Smooth muscle cell (in vitro differentiated cells): ENCODE measurements around the gene P4HA2. TPM values are rescaled to one million over a fixed set of nuclear protein-coding genes. Genes with fewer than 3 reads are reported as not detected.
A peak's percentile ranks its signal among the peaks of the same experiment; 100 is the strongest.

Experiments
- DNase-seq: peaks from one replicate; lab custom pipeline; 2025; ENCODE audit not compliant: unreplicated experiment; lab: John Stamatoyannopoulos, UW
- H2AFZ ChIP-seq: fragments of 200-600 bp; sonication (generic); 2 replicates; pipeline ENCODE4 v1.6.0; 2016; ENCODE audit warnings: antibody characterized with exemption, low read depth, mild to moderate bottlenecking
- H3F3A ChIP-seq: fragments of 200-600 bp; sonication (generic); 2 replicates; pipeline ENCODE4 v1.6.0; 2017; ENCODE audit warnings: antibody characterized with exemption, low read depth
- H3K27ac ChIP-seq: fragments of 200-600 bp; sonication (generic); 2 replicates; pipeline ENCODE4 v1.5.1; 2016; ENCODE audit warnings: low read depth, mild to moderate bottlenecking
- H3K27me3 ChIP-seq: fragments of 200-600 bp; sonication (generic); 2 replicates; pipeline ENCODE4 v1.6.1; 2016; ENCODE audit warnings: low read depth, mild to moderate bottlenecking
- H3K36me3 ChIP-seq: fragments of 200-600 bp; sonication (generic); 2 replicates; pipeline ENCODE4 v1.5.1; 2016; ENCODE audit warnings: low read depth
- H3K4me1 ChIP-seq: fragments of 200-600 bp; sonication (generic); 2 replicates; pipeline ENCODE4 v1.5.1; 2016; ENCODE audit warnings: low read depth
- H3K4me2 ChIP-seq: fragments of 200-600 bp; sonication (generic); 2 replicates; pipeline ENCODE4 v1.6.0; 2016; ENCODE audit warnings: mild to moderate bottlenecking
- H3K4me3 ChIP-seq: fragments of 200-600 bp; sonication (generic); 2 replicates; pipeline ENCODE4 v1.5.1; 2016; ENCODE audit warnings: mild to moderate bottlenecking
- H3K79me2 ChIP-seq: fragments of 200-600 bp; sonication (generic); 2 replicates; pipeline ENCODE4 v1.6.0; 2016; ENCODE audit warnings: low read depth, mild to moderate bottlenecking
- H3K9ac ChIP-seq: fragments of 200-600 bp; sonication (generic); 2 replicates; pipeline ENCODE4 v1.6.0; 2016; ENCODE audit warnings: low read depth
- H3K9me3 ChIP-seq: fragments of 200-600 bp; sonication (generic); replicated peaks from 2 replicates; pipeline ENCODE4 v1.5.1; 2016; ENCODE audit warnings: low read depth
- H4K20me1 ChIP-seq: fragments of 200-600 bp; sonication (generic); 2 replicates; pipeline ENCODE4 v1.6.0; 2016; ENCODE audit warnings: low read depth
- CTCF ChIP-seq: fragments of 200-600 bp; sonication (generic); IDR thresholded peaks from 2 replicates; pipeline ENCODE4 v1.5.1; 2017; ENCODE audit warnings: borderline replicate concordance, mild to moderate bottlenecking, antibody characterized with exemption; ENCODE audit not compliant: insufficient read depth, poor library complexity, severe bottlenecking
- WGBS: methylation state at CpG from one replicate; pipeline ENCODE4 v1.1.7; 2016; ENCODE audit warnings: low lambda C conversion rate; 5-methylcytosine and 5-hydroxymethylcytosine counted together
- polyA plus RNA-seq: library from polyadenylated mRNA; unstranded; fragments of >200 nt; fragmentation: Nextera tagmentation; extraction: Ambion mirVana; gene quantifications from 2 replicates; pipeline ENCODE4 v1.2.1, GENCODE V29; 2016
- total RNA-seq: library from RNA; depleted of rRNA; stranded (reverse); fragments of >200 nt; gene quantifications from 2 replicates; pipeline ENCODE4 v1.2.3, GENCODE V29; 2014

The P4HA2 gene
- total and polyA plus RNA-seq, 2 experiments from 2014 or later: 352 to 707 TPM

- H2AFZ ChIP-seq: no peak overlapping the region
- H4K20me1 ChIP-seq: peaks cover 60% of the 10 kb centered on the region
- no peak for DNase-seq
- peaks cover 15% of the 10 kb centered on the region for H3K79me2 ChIP-seq
- WGBS: 91% methylated on average over 2 of the region's 2 CpGs
- peak overlapping the region; percentile 94 for H3K27ac ChIP-seq
- H3K4me3 ChIP-seq: no peak overlapping the region
- peaks cover 34% of the 10 kb centered on the region for H3K4me1 ChIP-seq
- no peaks in the 10 kb centered on the region for H3K9me3 ChIP-seq
- H3K36me3 ChIP-seq: no peaks in the 10 kb centered on the region
- peak overlapping the region; percentile 25 for H3K4me2 ChIP-seq
- TF ChIP-seq CTCF: no peak
- H3K9ac ChIP-seq: peak overlapping the region; percentile 69
- no peaks in the 10 kb centered on the region for H3K27me3 ChIP-seq
- peaks cover 7% of the 10 kb centered on the region for H3F3A ChIP-seq
Measured at GRCh38 chr5:132262882-132263547, 35.4 kb upstream of the P4HA2 start.

GRCh38 chr5:132261881-132262845 is 34.5 kb upstream of the P4HA2 start:
- no peak for DNase-seq
- H3K4me3 ChIP-seq: no peak overlapping the region
- no peak overlapping the region for H2AFZ ChIP-seq
- H3K27me3 ChIP-seq: no peaks in the 10 kb centered on the region
- 96% methylated on average over 7 of the region's 7 CpGs for WGBS
- H3K79me2 ChIP-seq: peaks cover 19% of the 10 kb centered on the region
- peak overlapping the region; percentile 98 for H3K27ac ChIP-seq
- peaks cover 11% of the 10 kb centered on the region for H3F3A ChIP-seq
- no peak overlapping the region for H3K9ac ChIP-seq
- H3K36me3 ChIP-seq: no peaks in the 10 kb centered on the region
- peaks cover 37% of the 10 kb centered on the region for H3K4me1 ChIP-seq
- H3K4me2 ChIP-seq: peak overlapping the region; percentile 92
- TF ChIP-seq CTCF: no peak
- peaks cover 52% of the 10 kb centered on the region for H4K20me1 ChIP-seq
- H3K9me3 ChIP-seq: no peaks in the 10 kb centered on the region

- Histone ChIP-seq H4K20me1 (peaks cover 39% of the 10 kb centered on the region), H3K4me2 (peak overlapping the region; percentile 92), H3K27ac (peak overlapping the region; percentile 98), H3K4me3 (no peak overlapping the region), H3K36me3 (no peaks in the 10 kb centered on the region), H3K79me2 (peaks cover 19% of the 10 kb centered on the region), H3K9me3 (no peaks in the 10 kb centered on the region), H3K27me3 (no peaks in the 10 kb centered on the region), H2AFZ (no peak overlapping the region), H3K4me1 (peaks cover 37% of the 10 kb centered on the region), H3K9ac (peak overlapping the region; percentile 96), H3F3A (peaks cover 11% of the 10 kb centered on the region)
- whole genome bisulfite sequencing: 10% methylated on average over 6 of the region's 6 CpGs
- TF ChIP-seq CTCF: no peak
- no peak for DNase-seq
Measured at GRCh38 chr5:132260714-132261551, 33.3 kb upstream of the P4HA2 start.
